OCI-LY7 (cell line): ENCODE data around the gene KNDC1. TPM values are rescaled to one million over a fixed set of nuclear protein-coding genes. Genes with fewer than 3 reads are reported as not detected.
"Not testable (repeated sequence)": the region's sequence is repeated elsewhere in the genome, so short reads cannot be mapped to it uniquely, and the experiment has no call there.

Experiments used
- BruUV-seq: library from RNA; stranded (reverse); fragments of 400-500 nt; replicated peaks from 2 replicates; lab custom pipeline; 2021; lab: Mats Ljungman, UMichigan
- CTCF ChIA-PET: fragments of 300-600 bp; sonication (Branson Sonifier 250); formaldehyde crosslinking; loops from one replicate; lab custom pipeline; 2022; ENCODE audit warnings: antibody characterized with exemption; ENCODE audit not compliant: unreplicated experiment; lab: Charles Lee
- POLR2A ChIA-PET: fragments of 300-600 bp; sonication (Branson Sonifier 250); formaldehyde crosslinking; loops from one replicate; lab custom pipeline; 2022; ENCODE audit warnings: antibody characterized with exemption; lab: Charles Lee
- DNase-seq: peaks from one replicate; pipeline ENCODE4 v3.0.0-alpha.2; 2015; ENCODE audit warnings: low spot score
- H2AFZ ChIP-seq: fragments of 200-600 bp; sonication (generic), shearing (Covaris generic); 2 replicates; pipeline ENCODE4 v1.6.1; 2014; ENCODE audit warnings: mild to moderate bottlenecking, antibody characterized with exemption, low read length, moderate library complexity
- H3K27ac ChIP-seq: fragments of 200-600 bp; sonication (generic); 2 replicates; pipeline ENCODE4 v1.5.1; 2014; ENCODE audit warnings: mixed run types, low read depth, mild to moderate bottlenecking, moderate library complexity, low read length, inconsistent platforms; ENCODE audit not compliant: poor library complexity, severe bottlenecking
- H3K36me3 ChIP-seq: fragments of 200-600 bp; sonication (generic); 2 replicates; pipeline ENCODE4 v1.6.1; 2014; ENCODE audit warnings: mild to moderate bottlenecking, antibody characterized with exemption, low read length, moderate library complexity, mixed read lengths; ENCODE audit not compliant: insufficient read depth
- H3K4me1 ChIP-seq: fragments of 200-600 bp; sonication (generic); 2 replicates; pipeline ENCODE4 v1.5.1; 2014; ENCODE audit warnings: mild to moderate bottlenecking, low read length; ENCODE audit not compliant: insufficient read depth, poor library complexity, severe bottlenecking
- H3K4me2 ChIP-seq: fragments of 200-600 bp; sonication (generic); 2 replicates; pipeline ENCODE4 v1.6.1; 2014; ENCODE audit warnings: mild to moderate bottlenecking, low read length
- H3K4me3 ChIP-seq: fragments of 200-600 bp; sonication (generic); 2 replicates; pipeline ENCODE4 v1.5.1; 2014; ENCODE audit warnings: mild to moderate bottlenecking, low read depth, low read length; ENCODE audit not compliant: poor library complexity, severe bottlenecking
- H3K79me2 ChIP-seq: fragments of 200-600 bp; sonication (generic); 2 replicates; pipeline ENCODE4 v1.6.1; 2016; ENCODE audit warnings: low read depth, mild to moderate bottlenecking, low read length, moderate library complexity, mixed read lengths; ENCODE audit not compliant: insufficient read depth
- H3K9me2 ChIP-seq: fragments of 200-600 bp; sonication (generic); 2 replicates; pipeline ENCODE4 v1.6.1; 2016; ENCODE audit warnings: mild to moderate bottlenecking, low read length, mixed read lengths; ENCODE audit not compliant: insufficient read depth
- H3K9me3 ChIP-seq: fragments of 200-600 bp; sonication (generic); 2 replicates; pipeline ENCODE4 v1.6.1; 2014; ENCODE audit warnings: mild to moderate bottlenecking, mixed run types, low read length, mixed read lengths
- H4K20me1 ChIP-seq: fragments of 200-600 bp; sonication (generic); 2 replicates; pipeline ENCODE4 v1.6.1; 2014; ENCODE audit warnings: mild to moderate bottlenecking, antibody characterized with exemption, low read length, moderate library complexity, mixed read lengths; ENCODE audit not compliant: insufficient read depth
- EZH2phosphoT487 ChIP-seq: fragments of 200-600 bp; sonication (generic); IDR thresholded peaks from 2 replicates; pipeline ENCODE4 v1.6.1; 2018; ENCODE audit warnings: low read depth, borderline replicate concordance, mild to moderate bottlenecking, mixed run types, antibody characterized with exemption, low read length, moderate library complexity, mixed read lengths
- intact Hi-C: fragments of 100-400 bp; cut with micrococcal nuclease; formaldehyde crosslinking; loops from one replicate; pipeline ENCODE4 v1.10.0; 2022; ENCODE audit not compliant: unreplicated experiment
- total RNA-seq, 2 experiments: library from RNA; depleted of rRNA in 1 of 2; stranded (reverse); fragments of >200 nt in 1 of 2; shearing (Covaris generic) in 1 of 2; gene quantifications; 2 replicates each; pipeline ENCODE4 v1.2.3, GENCODE V29; 2014 to 2022
- TF ChIP-seq, protein P1 (sequence below): fragments of 200-600 bp; sonication (generic); conservative IDR thresholded peaks from 2 replicates; pipeline ENCODE4 v1.5.1; 2014; ENCODE audit warnings: mild to moderate bottlenecking, antibody characterized with exemption, low read length, moderate library complexity, mixed read lengths

Gene KNDC1
- total RNA-seq, 2 experiments from 2014 or later = not detected

GRCh38 chr10:133144771-133145170 lies 15.2 kb upstream of the KNDC1 start:
- H3K4me3 ChIP-seq = no peak overlapping the region
- H3K4me2 ChIP-seq = no peak overlapping the region
- no peaks in the 10 kb centered on the region for H3K36me3 ChIP-seq
- no peaks in the 10 kb centered on the region for H3K9me2 ChIP-seq
- BruUV-seq = no TSS peak
- H2AFZ ChIP-seq = no peak overlapping the region
- no peaks in the 10 kb centered on the region for H3K4me1 ChIP-seq
- no peak overlapping the region for H3K27ac ChIP-seq
- POLR2A ChIA-PET = no interaction called here
- H4K20me1 ChIP-seq = no peaks in the 10 kb centered on the region
- intact Hi-C loops = loop anchor here (5.0 kb wide), 1 partner anchor 133 kb away; the partner anchor contains the start of gene ADAM8
- no peaks in the 10 kb centered on the region for H3K79me2 ChIP-seq
- no peaks in the 10 kb centered on the region for H3K9me3 ChIP-seq
- TF ChIP-seq, protein P1, sequence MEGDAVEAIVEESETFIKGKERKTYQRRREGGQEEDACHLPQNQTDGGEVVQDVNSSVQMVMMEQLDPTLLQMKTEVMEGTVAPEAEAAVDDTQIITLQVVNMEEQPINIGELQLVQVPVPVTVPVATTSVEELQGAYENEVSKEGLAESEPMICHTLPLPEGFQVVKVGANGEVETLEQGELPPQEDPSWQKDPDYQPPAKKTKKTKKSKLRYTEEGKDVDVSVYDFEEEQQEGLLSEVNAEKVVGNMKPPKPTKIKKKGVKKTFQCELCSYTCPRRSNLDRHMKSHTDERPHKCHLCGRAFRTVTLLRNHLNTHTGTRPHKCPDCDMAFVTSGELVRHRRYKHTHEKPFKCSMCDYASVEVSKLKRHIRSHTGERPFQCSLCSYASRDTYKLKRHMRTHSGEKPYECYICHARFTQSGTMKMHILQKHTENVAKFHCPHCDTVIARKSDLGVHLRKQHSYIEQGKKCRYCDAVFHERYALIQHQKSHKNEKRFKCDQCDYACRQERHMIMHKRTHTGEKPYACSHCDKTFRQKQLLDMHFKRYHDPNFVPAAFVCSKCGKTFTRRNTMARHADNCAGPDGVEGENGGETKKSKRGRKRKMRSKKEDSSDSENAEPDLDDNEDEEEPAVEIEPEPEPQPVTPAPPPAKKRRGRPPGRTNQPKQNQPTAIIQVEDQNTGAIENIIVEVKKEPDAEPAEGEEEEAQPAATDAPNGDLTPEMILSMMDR = no peak
- TF ChIP-seq EZH2phosphoT487 = no peak
- no peak for DNase-seq
- CTCF ChIA-PET = no interaction called here

DNA sequence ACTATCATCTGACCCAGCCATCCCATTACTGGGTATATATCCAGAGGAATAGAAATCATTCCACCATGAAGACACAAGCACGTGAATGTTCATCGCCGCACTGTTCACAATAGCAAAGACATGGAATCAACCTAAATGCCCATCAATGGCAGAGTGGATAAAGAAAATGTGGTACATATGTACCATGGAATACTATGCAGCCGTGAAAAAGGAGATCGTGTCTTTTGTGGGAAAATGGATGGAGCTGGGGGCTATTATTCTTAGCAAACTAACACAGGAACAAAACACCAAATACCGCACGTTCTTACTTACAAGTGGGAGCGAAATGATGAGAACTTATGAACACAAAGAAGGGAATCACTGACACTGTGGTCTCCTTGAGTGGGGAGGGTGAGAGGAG lies 9.8 kb upstream of the KNDC1 start:
- H3K4me1 ChIP-seq = no peaks in the 10 kb centered on the region
- no peaks in the 10 kb centered on the region for H4K20me1 ChIP-seq
- H3K9me2 ChIP-seq = no peaks in the 10 kb centered on the region
- H3K79me2 ChIP-seq = no peaks in the 10 kb centered on the region
- ChIA-PET POLR2A (no interaction called here), CTCF (no interaction called here)
- no peaks in the 10 kb centered on the region for H3K9me3 ChIP-seq
- no peak overlapping the region for H3K4me2 ChIP-seq
- no peak overlapping the region for H3K4me3 ChIP-seq
- BruUV-seq = no TSS peak
- no peak overlapping the region for H2AFZ ChIP-seq
- intact Hi-C loops = no loop called here
- no peak for DNase-seq
- H3K27ac ChIP-seq = no peak overlapping the region
- no peaks in the 10 kb centered on the region for H3K36me3 ChIP-seq
- no peak for TF ChIP-seq EZH2phosphoT487
- TF ChIP-seq, protein P1 = no peak

GRCh38 chr10:133150656-133151055 lies 9.4 kb upstream of the KNDC1 start:
- ChIA-PET POLR2A (no interaction called here), CTCF (no interaction called here)
- Histone ChIP-seq H3K9me3 (no peaks in the 10 kb centered on the region), H3K4me3 (no peak overlapping the region), H3K36me3 (no peaks in the 10 kb centered on the region), H3K9me2 (no peaks in the 10 kb centered on the region), H3K4me1 (no peaks in the 10 kb centered on the region), H3K27ac (no peak overlapping the region), H4K20me1 (no peaks in the 10 kb centered on the region), H3K4me2 (no peak overlapping the region), H2AFZ (no peak overlapping the region), H3K79me2 (no peaks in the 10 kb centered on the region)
- no TSS peak for BruUV-seq
- intact Hi-C loops = no loop called here
- TF ChIP-seq, protein P1 = no peak
- TF ChIP-seq EZH2phosphoT487 = no peak
- DNase-seq = no peak

- H3K4me1 ChIP-seq, DNase-seq, H3K9me2 ChIP-seq, intact Hi-C loops, H4K20me1 ChIP-seq, H2AFZ ChIP-seq, H3K27ac ChIP-seq, CTCF ChIA-PET, POLR2A ChIA-PET, H3K79me2 ChIP-seq, H3K4me2 ChIP-seq, H3K9me3 ChIP-seq, H3K36me3 ChIP-seq, BruUV-seq, H3K4me3 ChIP-seq: not testable (repeated sequence)
Measured at GRCh38 chr10:133151071-133151470, 8.9 kb upstream of the KNDC1 start.
